Measurements from ENCODE around the gene RTN4RL2.
"Not testable (repeated sequence)": the region's sequence is repeated elsewhere in the genome, so short reads cannot be mapped to it uniquely, and the experiment has no call there.

Gene RTN4RL2

DNA sequence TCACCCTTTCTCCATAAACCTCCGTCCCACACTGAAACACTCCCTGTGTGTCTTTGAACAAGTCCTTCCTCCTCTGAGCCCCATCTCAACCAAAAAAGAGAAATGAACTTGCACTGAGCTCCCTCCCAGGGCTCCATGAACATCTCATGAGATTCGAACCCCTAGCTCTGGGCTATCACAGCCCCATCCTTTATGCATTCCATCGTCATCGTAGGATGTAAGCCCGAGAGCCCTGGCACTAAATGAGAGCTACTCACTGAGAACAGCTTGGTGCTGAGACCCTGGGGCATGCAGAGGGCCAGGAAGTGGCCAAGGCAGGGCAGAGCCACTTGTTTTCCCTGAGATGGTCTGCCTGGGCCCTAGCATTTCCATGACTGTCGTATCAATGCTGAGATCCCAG is 20.5 kb upstream of the RTN4RL2 start:
- Histone ChIP-seq H3K4me1 (ENCODE audit: control extremely low read depth in 1 of 4, control insufficient read depth in 4 of 4, insufficient read depth in 4 of 4, low read length in 3 of 4) (peaks cover 0 to 5% (median 0%) of the 10 kb centered on the region in 4 experiments), H3K9me3 (ENCODE audit: control extremely low read depth in 1 of 5, control insufficient read depth in 4 of 5, insufficient read depth in 2 of 5, low read depth in 1 of 5, low read length in 4 of 5) (no peaks in the 10 kb centered on the region), H3K36me3 (ENCODE audit: control insufficient read depth in 4 of 4, insufficient read depth in 4 of 4, low read length in 3 of 4) (no peaks in the 10 kb centered on the region), H3K27me3 (replicated peaks in 2 of 5; ENCODE audit: control insufficient read depth in 4 of 5, insufficient read depth in 5 of 5, low read length in 4 of 5) (no peaks in the 10 kb centered on the region), H3K4me3 (ENCODE audit: control insufficient read depth in 1 of 7, extremely low read depth in 1 of 7, insufficient read depth in 4 of 7, low read depth in 2 of 7, low read length in 6 of 7) (no peak overlapping the region), H3K27ac (ENCODE audit: insufficient read depth in 1 of 2, low read depth in 1 of 2, low read length in 2 of 2, poor library complexity in 1 of 2, severe bottlenecking in 2 of 2) (no peak overlapping the region)
- DNase-seq: no peak
- POLR2A ChIA-PET: no interaction called here
- CTCF ChIA-PET: interaction anchor here (1.0 to 4.8 kb wide), 5 partner anchors 10 to 54 kb away, joined by 3 to 40 read pairs (median 3); no protein-coding TSS in a partner anchor
- 89% methylated on average over 3 of the region's 6 CpGs for WGBS (ENCODE audit: insufficient coverage)

DNA sequence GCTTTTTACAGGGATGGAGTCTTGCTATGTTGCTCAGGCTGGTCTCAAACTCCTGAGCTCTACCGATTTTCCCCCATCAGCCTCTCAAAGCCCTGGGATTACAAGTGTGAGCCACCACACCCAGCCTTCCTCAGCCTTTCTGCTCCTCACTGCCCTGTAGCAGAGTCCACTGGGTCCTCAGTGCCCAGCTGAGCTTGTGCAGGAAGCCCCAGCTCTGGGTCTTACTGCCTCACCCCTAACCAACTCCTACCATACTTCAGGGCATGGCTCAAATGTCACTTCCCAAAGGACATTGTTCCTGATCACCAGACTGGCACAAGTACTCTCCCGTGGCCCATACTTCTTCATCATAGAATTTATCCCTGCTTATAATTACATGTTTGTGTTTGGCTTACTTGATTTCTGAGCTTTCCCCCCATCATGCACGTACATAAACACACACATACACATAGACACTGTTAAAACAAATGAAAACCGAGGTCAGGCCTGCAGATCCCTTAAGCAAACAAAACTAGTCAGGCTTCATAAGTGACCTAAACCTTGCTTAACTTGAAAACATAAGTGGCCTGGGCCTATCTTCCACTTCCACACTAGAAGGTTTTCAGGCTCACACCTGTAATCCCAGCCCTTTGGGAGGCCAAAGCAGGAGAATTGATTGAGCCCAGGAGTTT is 19.4 kb upstream of the RTN4RL2 start:
- H3K4me3 ChIP-seq (ENCODE audit: control insufficient read depth in 1 of 7, extremely low read depth in 1 of 7, insufficient read depth in 4 of 7, low read depth in 2 of 7, low read length in 6 of 7): no peak overlapping the region
- DNase-seq: no peak
- no peaks in the 10 kb centered on the region for H3K9me3 ChIP-seq (ENCODE audit: control extremely low read depth in 1 of 5, control insufficient read depth in 4 of 5, insufficient read depth in 2 of 5, low read depth in 1 of 5, low read length in 4 of 5)
- H3K36me3 ChIP-seq (ENCODE audit: control insufficient read depth in 4 of 4, insufficient read depth in 4 of 4, low read length in 3 of 4): no peaks in the 10 kb centered on the region
- no peaks in the 10 kb centered on the region for H3K27me3 ChIP-seq (replicated peaks in 2 of 5; ENCODE audit: control insufficient read depth in 4 of 5, insufficient read depth in 5 of 5, low read length in 4 of 5)
- H3K4me1 ChIP-seq (ENCODE audit: control extremely low read depth in 1 of 4, control insufficient read depth in 4 of 4, insufficient read depth in 4 of 4, low read length in 3 of 4): no peaks in the 10 kb centered on the region
- no peak overlapping the region for H3K27ac ChIP-seq (ENCODE audit: insufficient read depth in 1 of 2, low read depth in 1 of 2, low read length in 2 of 2, poor library complexity in 1 of 2, severe bottlenecking in 2 of 2)
- ChIA-PET POLR2A (no interaction called here), CTCF (interaction anchor here (1.0 to 7.4 kb wide), 8 partner anchors 12 to 88 kb away, joined by 3 to 62 read pairs (median 3); partner anchors contain the start of gene RTN4RL2)
- 100% methylated on average over 3 of the region's 4 CpGs for WGBS (ENCODE audit: insufficient coverage)

DNA sequence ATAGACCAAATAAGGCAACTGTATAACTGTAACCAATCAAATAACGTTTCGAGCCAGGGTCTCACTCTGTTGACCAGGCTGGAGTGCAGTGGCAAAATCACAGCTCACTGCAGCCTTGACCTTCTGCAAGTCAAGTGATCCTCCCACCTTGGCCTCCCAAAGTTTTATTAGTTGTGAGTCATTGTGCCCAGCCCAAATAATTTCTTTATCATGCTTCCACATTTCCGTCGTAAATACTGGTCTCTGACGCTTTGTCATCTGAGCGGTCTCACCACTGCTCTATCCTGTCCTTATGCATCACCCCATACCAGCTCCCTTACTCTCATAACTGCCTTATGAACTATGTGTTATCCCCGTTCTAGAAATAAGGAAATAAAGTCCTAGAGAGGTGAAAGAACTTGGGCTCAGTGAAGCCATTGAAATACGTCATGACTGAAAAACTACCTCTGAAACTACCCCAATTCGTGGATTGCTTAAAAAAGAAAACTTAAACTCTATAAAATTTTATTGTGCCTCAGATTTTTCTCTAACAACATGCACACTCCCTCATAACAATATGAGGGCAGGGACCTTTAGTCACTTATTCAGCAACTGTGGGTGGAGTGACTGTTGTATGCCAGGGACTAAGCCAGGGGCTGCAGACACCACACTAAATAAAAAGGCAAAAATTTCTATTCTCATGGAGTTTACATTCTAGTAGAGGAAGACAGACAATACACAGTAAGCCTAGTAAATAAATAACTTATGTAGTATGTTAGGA is 15.8 kb upstream of the RTN4RL2 start:
- Histone ChIP-seq H3K4me3 (ENCODE audit: control insufficient read depth in 1 of 7, extremely low read depth in 1 of 7, insufficient read depth in 4 of 7, low read depth in 2 of 7, low read length in 6 of 7) (no peak overlapping the region), H3K4me1 (ENCODE audit: control extremely low read depth in 1 of 4, control insufficient read depth in 4 of 4, insufficient read depth in 4 of 4, low read length in 3 of 4) (no peaks in the 10 kb centered on the region), H3K27me3 (replicated peaks in 2 of 5; ENCODE audit: control insufficient read depth in 4 of 5, insufficient read depth in 5 of 5, low read length in 4 of 5) (no peaks in the 10 kb centered on the region), H3K27ac (ENCODE audit: insufficient read depth in 1 of 2, low read depth in 1 of 2, low read length in 2 of 2, poor library complexity in 1 of 2, severe bottlenecking in 2 of 2) (no peak overlapping the region), H3K36me3 (ENCODE audit: control insufficient read depth in 4 of 4, insufficient read depth in 4 of 4, low read length in 3 of 4) (no peaks in the 10 kb centered on the region), H3K9me3 (ENCODE audit: control extremely low read depth in 1 of 5, control insufficient read depth in 4 of 5, insufficient read depth in 2 of 5, low read depth in 1 of 5, low read length in 4 of 5) (no peaks in the 10 kb centered on the region)
- POLR2A ChIA-PET: no interaction called here
- CTCF ChIA-PET: interaction anchor here (1.2 to 7.4 kb wide), 7 partner anchors 10 to 94 kb away, joined by 3 to 62 read pairs (median 5); no protein-coding TSS in a partner anchor
- WGBS (ENCODE audit: insufficient coverage): 85% methylated on average over 9 of the region's 9 CpGs
- DNase-seq: peak in 2 of 3 donors; percentile 38 to 45

DNA sequence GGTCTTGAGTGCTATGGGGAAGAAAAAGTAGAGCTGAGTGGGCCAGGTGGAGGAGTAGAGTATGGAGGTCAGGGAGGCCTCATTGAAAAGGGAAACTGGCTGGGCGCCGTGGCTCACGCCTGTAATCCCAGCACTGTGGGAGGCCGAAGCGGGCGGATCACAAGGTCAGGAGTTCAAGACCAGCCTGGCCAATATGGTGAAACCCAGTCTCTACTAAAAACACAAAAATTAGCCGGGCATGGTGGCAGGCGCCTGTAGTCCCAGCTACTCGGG is 15.3 kb upstream of the RTN4RL2 start:
- POLR2A ChIA-PET; H3K27ac ChIP-seq (ENCODE audit: insufficient read depth in 1 of 2, low read depth in 1 of 2, low read length in 2 of 2, poor library complexity in 1 of 2, severe bottlenecking in 2 of 2): not testable (repeated sequence)

DNA sequence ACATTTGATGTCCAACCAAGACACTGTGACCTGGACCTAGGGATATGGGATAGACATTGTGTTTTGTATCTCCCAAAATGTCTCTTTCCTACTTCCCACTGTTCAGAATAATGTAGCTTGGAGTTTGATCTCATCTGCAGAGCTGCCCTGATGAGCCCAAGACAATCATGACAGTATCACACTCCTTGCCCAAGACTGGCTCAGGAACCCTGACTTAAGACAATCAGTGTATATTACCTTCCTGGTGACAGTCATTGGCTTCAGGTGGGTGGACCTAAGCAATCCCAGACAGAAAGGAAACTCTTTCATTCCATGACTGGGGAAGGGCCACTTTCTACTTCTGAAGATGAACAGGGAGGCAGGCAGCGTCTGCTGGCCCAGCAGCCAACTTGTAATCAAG is 14.3 kb upstream of the RTN4RL2 start:
- 100% methylated on average over 1 of the region's 1 CpG for WGBS (ENCODE audit: insufficient coverage)
- Histone ChIP-seq H3K27ac (ENCODE audit: insufficient read depth in 1 of 2, low read depth in 1 of 2, low read length in 2 of 2, poor library complexity in 1 of 2, severe bottlenecking in 2 of 2) (no peak overlapping the region), H3K4me3 (ENCODE audit: control insufficient read depth in 1 of 7, extremely low read depth in 1 of 7, insufficient read depth in 4 of 7, low read depth in 2 of 7, low read length in 6 of 7) (no peak overlapping the region), H3K9me3 (ENCODE audit: control extremely low read depth in 1 of 5, control insufficient read depth in 4 of 5, insufficient read depth in 2 of 5, low read depth in 1 of 5, low read length in 4 of 5) (no peaks in the 10 kb centered on the region), H3K36me3 (ENCODE audit: control insufficient read depth in 4 of 4, insufficient read depth in 4 of 4, low read length in 3 of 4) (no peaks in the 10 kb centered on the region), H3K4me1 (ENCODE audit: control extremely low read depth in 1 of 4, control insufficient read depth in 4 of 4, insufficient read depth in 4 of 4, low read length in 3 of 4) (no peaks in the 10 kb centered on the region), H3K27me3 (replicated peaks in 2 of 5; ENCODE audit: control insufficient read depth in 4 of 5, insufficient read depth in 5 of 5, low read length in 4 of 5) (no peaks in the 10 kb centered on the region)
- ChIA-PET POLR2A (no interaction called here), CTCF (interaction anchor here (1.3 to 7.4 kb wide), 5 partner anchors 11 to 38 kb away, joined by 3 to 62 read pairs (median 4); no protein-coding TSS in a partner anchor)
- no peak for DNase-seq

More for the DNA sequence above, 15.3 kb upstream of the RTN4RL2 start:
- H3K4me3 ChIP-seq (ENCODE audit: control insufficient read depth in 1 of 7, extremely low read depth in 1 of 7, insufficient read depth in 4 of 7, low read depth in 2 of 7, low read length in 6 of 7); H3K4me1 ChIP-seq (ENCODE audit: control extremely low read depth in 1 of 4, control insufficient read depth in 4 of 4, insufficient read depth in 4 of 4, low read length in 3 of 4); H3K27me3 ChIP-seq (replicated peaks in 2 of 5; ENCODE audit: control insufficient read depth in 4 of 5, insufficient read depth in 5 of 5, low read length in 4 of 5); H3K36me3 ChIP-seq (ENCODE audit: control insufficient read depth in 4 of 4, insufficient read depth in 4 of 4, low read length in 3 of 4); H3K9me3 ChIP-seq (ENCODE audit: control extremely low read depth in 1 of 5, control insufficient read depth in 4 of 5, insufficient read depth in 2 of 5, low read depth in 1 of 5, low read length in 4 of 5); DNase-seq: not testable (repeated sequence)
- 86% methylated on average over 4 of the region's 9 CpGs for WGBS (ENCODE audit: insufficient coverage)
- CTCF ChIA-PET: interaction anchor here (1.2 to 7.4 kb wide), 6 partner anchors 9 to 87 kb away, joined by 3 to 62 read pairs (median 4); no protein-coding TSS in a partner anchor

DNA sequence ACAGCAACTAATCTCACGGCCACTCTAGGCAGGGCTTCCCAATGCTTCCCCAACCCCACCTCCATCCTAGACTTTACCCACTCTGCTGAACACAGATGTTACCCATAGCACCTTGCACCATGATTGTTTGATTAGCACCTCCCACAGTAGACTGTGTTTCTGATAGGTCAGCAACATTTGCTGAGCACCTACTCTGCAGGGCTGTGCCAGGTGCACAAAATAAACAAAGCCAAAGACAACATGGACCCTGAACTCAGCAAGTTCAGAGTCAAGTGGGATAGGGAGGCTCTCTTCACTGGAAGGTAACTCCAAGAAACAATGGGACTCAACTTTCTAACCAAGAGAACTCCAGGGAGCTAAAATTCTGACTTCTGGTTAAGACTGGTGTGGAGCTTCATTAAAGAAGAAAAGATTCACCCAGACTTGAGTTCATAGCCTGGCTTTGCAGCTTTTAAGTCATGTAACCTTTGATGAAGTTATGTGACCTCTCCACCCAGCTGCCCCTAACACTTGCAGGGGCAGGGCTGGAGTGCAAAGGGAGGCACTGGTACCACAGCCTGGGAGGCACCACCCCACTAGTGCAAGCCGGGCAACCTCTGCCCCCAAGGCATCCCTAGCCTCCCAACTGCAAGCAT is 6.7 kb upstream of the RTN4RL2 start:
- no peaks in the 10 kb centered on the region for H3K36me3 ChIP-seq (ENCODE audit: control insufficient read depth in 4 of 4, insufficient read depth in 4 of 4, low read length in 3 of 4)
- H3K4me1 ChIP-seq (ENCODE audit: control extremely low read depth in 1 of 4, control insufficient read depth in 4 of 4, insufficient read depth in 4 of 4, low read length in 3 of 4): peaks cover 0 to 16% (median 14%) of the 10 kb centered on the region in 4 experiments
- H3K9me3 ChIP-seq (ENCODE audit: control extremely low read depth in 1 of 5, control insufficient read depth in 4 of 5, insufficient read depth in 2 of 5, low read depth in 1 of 5, low read length in 4 of 5): no peaks in the 10 kb centered on the region
- POLR2A ChIA-PET: no interaction called here
- CTCF ChIA-PET: interaction anchor here (0.9 to 12.0 kb wide), 7 partner anchors 9 to 103 kb away, joined by 3 to 211 read pairs (median 5); partner anchors contain the start of gene TIMM10
- no peak overlapping the region for H3K4me3 ChIP-seq (ENCODE audit: control insufficient read depth in 1 of 7, extremely low read depth in 1 of 7, insufficient read depth in 4 of 7, low read depth in 2 of 7, low read length in 6 of 7)
- DNase-seq: no peak
- WGBS (ENCODE audit: insufficient coverage): 94% methylated on average over 2 of the region's 2 CpGs
- H3K27ac ChIP-seq (ENCODE audit: insufficient read depth in 1 of 2, low read depth in 1 of 2, low read length in 2 of 2, poor library complexity in 1 of 2, severe bottlenecking in 2 of 2): no peak overlapping the region
- H3K27me3 ChIP-seq (replicated peaks in 2 of 5; ENCODE audit: control insufficient read depth in 4 of 5, insufficient read depth in 5 of 5, low read length in 4 of 5): peaks cover 2 to 12% (median 3%) of the 10 kb centered on the region in 5 experiments

Data from common myeloid progenitor, CD34-positive (primary cell).